PFSK-1 (cell line): ENCODE measurements around the gene HOXB9.

Experiments used
- FOXP2 ChIP-seq: optimal IDR thresholded peaks from 2 replicates; pipeline ENCODE3; 2011; ENCODE audit warnings: borderline replicate concordance, control low read depth, inconsistent platforms; ENCODE audit not compliant: insufficient read depth; ENCODE audit errors: extremely low read length, extremely low read depth
- POLR2AphosphoS5 ChIP-seq: IDR thresholded peaks from 2 replicates; pipeline ENCODE4 v1.6.1; 2012; ENCODE audit warnings: low read depth, mild to moderate bottlenecking, control low read depth, low read length, moderate library complexity
- REST ChIP-seq, 2 experiments: IDR thresholded peaks; 2 replicates each; pipeline versions ENCODE4 v1.6.1 to v1.8.0; 2011 to 2012; ENCODE audit warnings: low read depth in 2 of 2, low read length in 2 of 2, control low read depth in 1 of 2, inconsistent platforms in 1 of 2, mild to moderate bottlenecking in 1 of 2, moderate library complexity in 1 of 2; ENCODE audit not compliant: insufficient read depth in 1 of 2
- SIN3A ChIP-seq: IDR thresholded peaks from 2 replicates; pipeline ENCODE4 v1.6.1; 2012; ENCODE audit warnings: mild to moderate bottlenecking, low read length, moderate library complexity, borderline replicate concordance; ENCODE audit not compliant: insufficient read depth
- TAF1 ChIP-seq: IDR thresholded peaks from 2 replicates; pipeline ENCODE4 v1.6.1; 2012; ENCODE audit warnings: low read length, control low read depth, borderline replicate concordance; ENCODE audit not compliant: insufficient read depth

Gene HOXB9

DNA sequence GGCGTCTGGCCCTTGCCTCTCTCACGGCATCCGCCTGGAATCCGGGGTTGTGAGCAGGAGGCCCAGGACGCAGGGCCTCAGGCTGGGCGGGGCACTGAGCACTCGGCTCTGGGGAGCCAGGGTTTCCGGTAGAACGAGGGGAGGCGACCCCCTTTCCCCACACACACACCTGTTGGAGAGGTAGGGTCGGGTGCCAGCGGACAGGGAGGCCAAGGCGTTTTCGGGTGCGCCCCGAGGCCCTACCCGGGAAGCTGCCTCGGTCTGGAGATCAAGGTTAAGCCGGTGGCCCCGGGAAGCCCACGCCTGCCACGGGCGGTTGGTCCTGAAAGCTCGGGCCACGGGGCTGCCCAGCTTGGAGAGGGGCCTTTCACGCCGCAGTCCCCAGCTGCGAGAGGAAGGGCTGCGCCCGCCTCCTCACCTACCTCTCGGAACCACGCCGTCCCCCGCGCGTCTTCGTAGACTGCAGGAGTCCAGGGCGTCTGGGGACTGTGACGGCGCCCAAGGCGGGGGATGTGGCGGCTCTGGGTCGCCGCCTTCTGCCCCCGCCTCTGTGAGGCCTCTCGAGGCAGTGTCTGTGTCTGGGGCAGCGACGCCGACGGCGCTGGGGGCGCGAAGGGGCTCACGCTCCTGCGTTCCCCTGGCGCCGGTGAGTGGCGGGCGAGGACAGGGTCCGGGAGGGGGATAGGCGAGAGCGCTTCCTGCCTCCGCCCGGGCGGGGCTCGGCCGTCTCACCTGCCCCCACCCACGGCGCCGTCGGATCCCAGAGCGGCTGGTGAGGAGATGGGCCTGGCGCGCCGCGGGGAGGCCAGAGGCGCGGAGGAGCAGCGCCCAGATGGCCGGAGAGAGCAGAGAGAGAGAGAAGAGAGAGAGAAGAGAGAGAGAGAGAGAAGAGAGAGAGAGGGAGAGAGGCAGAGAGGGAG is 20.3 kb upstream of the HOXB9 start:
- TF ChIP-seq FOXP2 (no peak), SIN3A (no peak)

DNA sequence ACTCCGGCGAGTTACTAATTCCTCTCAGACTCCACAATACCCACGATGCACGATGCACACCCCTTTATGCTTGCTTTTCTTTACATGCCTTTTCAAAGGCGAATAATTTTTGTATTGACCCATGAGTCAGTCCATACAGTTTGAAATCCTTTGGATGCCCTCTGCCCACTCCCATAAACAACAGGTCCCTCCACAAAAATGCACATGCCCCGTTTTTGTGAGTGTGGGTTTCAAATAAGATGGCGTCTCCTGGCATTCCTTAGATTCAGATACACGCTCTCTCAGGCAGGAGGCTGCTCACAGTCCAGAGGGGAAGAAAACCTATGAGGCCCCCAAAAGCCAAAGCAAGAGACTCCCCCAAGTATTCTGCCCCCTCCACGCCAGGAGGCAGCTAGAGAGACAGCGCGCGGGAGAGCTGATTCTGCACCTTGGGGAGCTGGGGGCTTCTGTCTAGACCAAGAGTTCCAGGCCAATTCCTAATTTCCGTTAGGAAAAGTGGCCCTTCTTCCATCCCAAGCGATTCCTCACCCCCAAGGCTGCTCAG is 19.6 kb upstream of the HOXB9 start:
- TF ChIP-seq SIN3A (no peak), FOXP2 (no peak), TAF1 (no peak), REST (IDR thresholded peaks at IDR 0.05; ENCODE audit: insufficient read depth in 1 of 2, low read depth in 2 of 2, low read length in 2 of 2) (no peak), POLR2AphosphoS5 (no peak)

GRCh38 chr17:48644910-48645557 is 18.9 kb upstream of the HOXB9 start:
- TF ChIP-seq TAF1 (no peak), REST (IDR thresholded peaks at IDR 0.05; ENCODE audit: insufficient read depth in 1 of 2, low read depth in 2 of 2, low read length in 2 of 2) (no peak), SIN3A (no peak), FOXP2 (no peak), POLR2AphosphoS5 (no peak)

- TF ChIP-seq SIN3A, result no peak
- no peak for TF ChIP-seq TAF1
- no peak for TF ChIP-seq POLR2AphosphoS5
- TF ChIP-seq FOXP2, result no peak
- no peak for TF ChIP-seq REST (IDR thresholded peaks at IDR 0.05; ENCODE audit: insufficient read depth in 1 of 2, low read depth in 2 of 2, low read length in 2 of 2)
These were observed 18.0 kb upstream of the HOXB9 start for GRCh38 chr17:48644159-48644558.

- no peak for TF ChIP-seq FOXP2
- no peak for TF ChIP-seq SIN3A
- no peak for TF ChIP-seq REST (IDR thresholded peaks at IDR 0.05; ENCODE audit: insufficient read depth in 1 of 2, low read depth in 2 of 2, low read length in 2 of 2)
- no peak for TF ChIP-seq POLR2AphosphoS5
- no peak for TF ChIP-seq TAF1
These were observed 17.5 kb upstream of the HOXB9 start for GRCh38 chr17:48643697-48644012.
